ENCODE results near the gene APBA1.

APBA1 gene

GRCh38 chr9:69516353-69517322 is 155.5 kb downstream of the APBA1 start:
- DNase-seq: no peak

- DNase-seq: no peak
Observed at GRCh38 chr9:69515810-69516209, 156.4 kb downstream of the APBA1 start.

- no peak for DNase-seq
Observed at GRCh38 chr9:69513141-69513820, 158.9 kb downstream of the APBA1 start.

GRCh38 chr9:69504058-69504457 is 168.1 kb downstream of the APBA1 start:
- DNase-seq: no peak

- peak; percentile 47 for DNase-seq
Observed at GRCh38 chr9:69502671-69503301, 169.4 kb downstream of the APBA1 start.

GRCh38 chr9:69500896-69501295 is 171.3 kb downstream of the APBA1 start:
- DNase-seq: no peak

GRCh38 chr9:69499959-69500358 is 172.2 kb downstream of the APBA1 start:
- no peak for DNase-seq

GRCh38 chr9:69499407-69499806 is 172.8 kb downstream of the APBA1 start:
- no peak for DNase-seq

- DNase-seq: no peak
Observed at GRCh38 chr9:69498470-69498869, 173.7 kb downstream of the APBA1 start.

- DNase-seq: no peak
Observed at GRCh38 chr9:69497816-69498215, 174.4 kb downstream of the APBA1 start.

- peak; percentile 68 for DNase-seq
Observed at GRCh38 chr9:69496846-69497450, 175.2 kb downstream of the APBA1 start.

- DNase-seq: no peak
Observed at GRCh38 chr9:69495296-69495695, 176.9 kb downstream of the APBA1 start.

- DNase-seq: peak; percentile 18
Observed at GRCh38 chr9:69494763-69495162, 177.4 kb downstream of the APBA1 start.

GRCh38 chr9:69494208-69494607 is 178.0 kb downstream of the APBA1 start:
- no peak for DNase-seq

- no peak for DNase-seq
Observed at GRCh38 chr9:69486498-69486897, 185.7 kb downstream of the APBA1 start.

GRCh38 chr9:69485466-69485865 is 186.7 kb downstream of the APBA1 start:
- no peak for DNase-seq

- DNase-seq: no peak
Observed at GRCh38 chr9:69483886-69484422, 188.2 kb downstream of the APBA1 start.

GRCh38 chr9:69476797-69477196 is 195.4 kb downstream of the APBA1 start:
- DNase-seq: no peak

GRCh38 chr9:69476016-69476415 is 196.2 kb downstream of the APBA1 start:
- DNase-seq: peak; percentile 28

- DNase-seq: peak; percentile 8
Observed at GRCh38 chr9:69474821-69475220, 197.3 kb downstream of the APBA1 start.

GRCh38 chr9:69472101-69472620 is 200.0 kb downstream of the APBA1 start:
- no peak for DNase-seq

GRCh38 chr9:69471433-69471832 is 200.7 kb downstream of the APBA1 start:
- no peak for DNase-seq
